Measurements from ENCODE around the gene CTNND1. TPM values are rescaled to one million over a fixed set of nuclear protein-coding genes. Genes with fewer than 3 reads are reported as not detected.

The CTNND1 gene
- total and polyA plus RNA-seq, 2 of the 4 experiments (the other 2 are of a cell fraction): 88.5 to 229 TPM

DNA sequence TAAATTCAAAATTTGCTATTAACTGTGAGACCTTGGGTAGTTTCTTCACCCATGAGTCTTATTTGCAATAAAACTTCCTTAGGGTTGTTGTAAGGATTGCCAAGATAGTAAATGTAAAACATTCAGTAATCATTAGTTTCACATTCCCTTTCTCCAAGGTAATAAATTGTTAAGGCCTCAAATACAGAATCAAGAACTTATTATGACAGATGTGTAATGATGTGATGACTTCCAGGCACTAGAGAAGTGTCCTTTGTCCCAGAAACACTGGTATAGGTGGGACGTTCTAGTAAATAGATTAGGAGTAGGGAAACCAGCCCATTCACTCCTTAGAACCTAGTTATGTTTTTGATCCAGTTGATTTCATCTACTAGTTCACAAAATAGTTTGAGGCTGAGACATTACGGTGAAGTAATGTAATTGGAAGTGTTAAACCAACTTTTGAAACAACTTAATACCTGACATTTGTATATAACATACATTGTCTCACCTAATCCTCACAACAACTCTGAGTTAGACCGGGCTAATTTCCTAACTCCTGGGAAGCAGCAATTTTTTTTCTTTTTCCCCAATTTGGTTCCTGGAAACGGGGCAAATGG lies 25.5 kb downstream of the CTNND1 start:
- Histone ChIP-seq H4K5ac (ENCODE audit: low read depth, low read length) (no peak overlapping the region), H4K8ac (ENCODE audit: low read depth in 2 of 2, low read length in 2 of 2) (no peak overlapping the region), H3K9me1 (ENCODE audit: insufficient read depth, low read length) (peaks cover 15% of the 10 kb centered on the region), H4K91ac (ENCODE audit: insufficient read depth, low read depth, low read length) (no peak overlapping the region), H3K9me3 (ENCODE audit: control insufficient read depth, insufficient read depth, low read length) (no peaks in the 10 kb centered on the region), H3K4ac (ENCODE audit: low read depth, low read length) (no peak overlapping the region), H2AK5ac (ENCODE audit: low read depth, low read length) (no peak overlapping the region), H3K18ac (ENCODE audit: low read depth, low read length) (no peak overlapping the region), H2AFZ (replicated peaks; ENCODE audit: low read length, poor library complexity) (no peak overlapping the region), H3K23ac (ENCODE audit: low read depth, low read length) (peak overlapping the region; percentile 39; the same call in 1 of the 2 replicates), H3K27ac (ENCODE audit: insufficient read depth, low read length) (no peak overlapping the region), H3K4me1 (ENCODE audit: control insufficient read depth, insufficient read depth, low read length) (peaks cover 13% of the 10 kb centered on the region), H3K9ac (ENCODE audit: low read depth, low read length) (no peak overlapping the region), H2BK120ac (ENCODE audit: low read depth, low read length) (no peak overlapping the region), H4K20me1 (ENCODE audit: insufficient read depth, low read length) (peaks cover 90% of the 10 kb centered on the region), H2BK5ac (ENCODE audit: low read depth, low read length, poor library complexity, severe bottlenecking) (no peak overlapping the region), H3K4me3 (ENCODE audit: insufficient read depth, low read depth, low read length) (no peak overlapping the region), H3K4me2 (ENCODE audit: low read depth, low read length) (no peak overlapping the region; the same call in 1 of the 2 replicates), H3K14ac (replicated peaks; ENCODE audit: low read depth, low read length) (no peak overlapping the region), H2BK15ac (ENCODE audit: low read depth, low read length) (no peak overlapping the region), H3K56ac (ENCODE audit: extremely low read depth, insufficient read depth, low read length) (no peak overlapping the region), H2BK20ac (ENCODE audit: low read depth, low read length) (no peak overlapping the region), H3K27me3 (ENCODE audit: control insufficient read depth, insufficient read depth, low read length) (no peaks in the 10 kb centered on the region), H2AK9ac (replicated peaks; ENCODE audit: low read depth, low read length, poor library complexity) (no peak overlapping the region), H3K79me1 (ENCODE audit: low read depth in 1 of 2, low read length in 2 of 2) (peaks cover 14 to 78% of the 10 kb centered on the region in 2 experiments; a peak in 2 of 4 replicates), H3K36me3 (ENCODE audit: control insufficient read depth, insufficient read depth, low read length) (peaks cover 14% of the 10 kb centered on the region)
- ATAC-seq (ENCODE audit: low read depth) (no peak), DNase-seq (no peak)
- no TSS peak for BruUV-seq (replicated peaks)
- in situ Hi-C loops (cut with MboI; ENCODE audit: low sequenced_read_pairs) (no loop called here), dilution Hi-C loops (cut with HindIII; ENCODE audit: low sequenced_read_pairs, unreplicated experiment) (no loop called here), intact Hi-C loops (cut with micrococcal nuclease) (no loop called here)
- ChIA-PET CTCF (no interaction called here), POLR2A (ENCODE audit: unreplicated experiment) (no interaction called here)
- TF ChIP-seq NFE2L2 (IDR thresholded peaks at IDR 0.05; ENCODE audit: low read depth, low read length) (no peak), MAFK (IDR thresholded peaks at IDR 0.05; ENCODE audit: low read depth, low read length) (no peak), BHLHE40 (IDR thresholded peaks at IDR 0.05; ENCODE audit: low read depth, low read length) (no peak)
- TF ChIP-seq, protein P1, sequence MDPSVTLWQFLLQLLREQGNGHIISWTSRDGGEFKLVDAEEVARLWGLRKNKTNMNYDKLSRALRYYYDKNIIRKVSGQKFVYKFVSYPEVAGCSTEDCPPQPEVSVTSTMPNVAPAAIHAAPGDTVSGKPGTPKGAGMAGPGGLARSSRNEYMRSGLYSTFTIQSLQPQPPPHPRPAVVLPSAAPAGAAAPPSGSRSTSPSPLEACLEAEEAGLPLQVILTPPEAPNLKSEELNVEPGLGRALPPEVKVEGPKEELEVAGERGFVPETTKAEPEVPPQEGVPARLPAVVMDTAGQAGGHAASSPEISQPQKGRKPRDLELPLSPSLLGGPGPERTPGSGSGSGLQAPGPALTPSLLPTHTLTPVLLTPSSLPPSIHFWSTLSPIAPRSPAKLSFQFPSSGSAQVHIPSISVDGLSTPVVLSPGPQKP (IDR thresholded peaks at IDR 0.05; ENCODE audit: borderline replicate concordance, low read depth, low read length): no peak
- TF ChIP-seq, protein P2, sequence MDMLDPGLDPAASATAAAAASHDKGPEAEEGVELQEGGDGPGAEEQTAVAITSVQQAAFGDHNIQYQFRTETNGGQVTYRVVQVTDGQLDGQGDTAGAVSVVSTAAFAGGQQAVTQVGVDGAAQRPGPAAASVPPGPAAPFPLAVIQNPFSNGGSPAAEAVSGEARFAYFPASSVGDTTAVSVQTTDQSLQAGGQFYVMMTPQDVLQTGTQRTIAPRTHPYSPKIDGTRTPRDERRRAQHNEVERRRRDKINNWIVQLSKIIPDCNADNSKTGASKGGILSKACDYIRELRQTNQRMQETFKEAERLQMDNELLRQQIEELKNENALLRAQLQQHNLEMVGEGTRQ (IDR thresholded peaks at IDR 0.05; ENCODE audit: low read depth, low read length): no peak
- no CpG with 5 or more reads among the region's 4 CpGs for WGBS, 2 experiments (ENCODE audit: extremely low coverage in 2 of 2, insufficient read length in 1 of 2)

Data from IMR-90 (cell line).